Gastroesophageal sphincter (tissue), 3 donors: ENCODE data around the gene MYO19.
A peak's percentile ranks its signal among the peaks of the same experiment; 100 is the strongest.

Source experiments
- CTCF ChIP-seq, 4 experiments: fragments of 200-600 bp in 2 of 4; fragments of 450-650 bp in 2 of 4; sonication (generic) in 1 of 4; IDR thresholded peaks; one replicate each; pipeline ENCODE4 v1.5.1; 2017 to 2019; ENCODE audit warnings: antibody characterized with exemption in 4 of 4, mild to moderate bottlenecking in 2 of 4, moderate library complexity in 2 of 4
- EP300 ChIP-seq: sonication (generic); formaldehyde crosslinking; IDR thresholded peaks from one replicate; pipeline ENCODE4 v1.6.1; 2017; ENCODE audit warnings: antibody characterized with exemption, mild to moderate bottlenecking
- POLR2A ChIP-seq, 2 donors: fragments of 450-650 bp; IDR thresholded peaks; one replicate each; pipeline ENCODE4 v1.6.1; 2017; ENCODE audit warnings: antibody characterized with exemption in 2 of 2, mild to moderate bottlenecking in 2 of 2, moderate library complexity in 1 of 2
- POLR2AphosphoS5 ChIP-seq: sonication (generic); formaldehyde crosslinking; IDR thresholded peaks from one replicate; pipeline ENCODE4 v1.6.1; 2017; ENCODE audit warnings: antibody characterized with exemption

GRCh38 chr17:36482611-36483504 is 51.8 kb downstream of the MYO19 start:
- TF ChIP-seq POLR2A (IDR thresholded peaks at IDR 0.05) (no peak), CTCF (IDR thresholded peaks at IDR 0.05) (peak; percentile 85 to 97 (median 88)), EP300 (no peak), POLR2AphosphoS5 (no peak)
